Lower leg skin (tissue), 3 donors: ENCODE data around the gene TATDN2.

Source experiments
- POLR2A ChIP-seq, 2 donors: fragments of 450-650 bp; IDR thresholded peaks; one replicate each; pipeline ENCODE4 v1.6.1; 2016 to 2017; ENCODE audit warnings: antibody characterized with exemption in 2 of 2, mild to moderate bottlenecking in 1 of 2, moderate library complexity in 1 of 2
- TF ChIP-seq, protein P1 (sequence below), 3 donors: fragments of 450-650 bp; IDR thresholded peaks; one replicate each; pipeline ENCODE4 v1.5.1; 2016; ENCODE audit warnings: antibody characterized with exemption in 3 of 3, mild to moderate bottlenecking in 3 of 3, moderate library complexity in 2 of 3

DNA sequence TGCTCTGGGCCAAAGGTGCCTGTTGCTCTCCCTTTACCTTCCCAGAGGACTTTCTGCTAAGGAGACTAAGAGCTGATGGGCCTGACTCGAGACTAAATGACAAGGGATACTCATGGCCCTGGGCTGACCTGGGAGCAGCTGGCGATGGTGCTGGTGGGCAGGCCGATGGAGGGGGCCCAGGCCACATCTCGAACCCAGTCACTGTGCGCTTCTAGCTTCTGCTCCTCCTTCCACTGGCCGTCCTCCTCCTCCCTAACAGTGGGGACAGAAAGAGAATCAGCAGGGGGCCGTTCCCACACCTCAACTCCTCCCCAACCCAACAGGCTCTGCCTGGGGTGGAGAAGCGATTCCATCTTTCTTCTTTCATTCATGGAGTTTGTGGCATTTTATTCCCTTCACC is 56.6 kb downstream of the TATDN2 start:
- TF ChIP-seq, protein P1, sequence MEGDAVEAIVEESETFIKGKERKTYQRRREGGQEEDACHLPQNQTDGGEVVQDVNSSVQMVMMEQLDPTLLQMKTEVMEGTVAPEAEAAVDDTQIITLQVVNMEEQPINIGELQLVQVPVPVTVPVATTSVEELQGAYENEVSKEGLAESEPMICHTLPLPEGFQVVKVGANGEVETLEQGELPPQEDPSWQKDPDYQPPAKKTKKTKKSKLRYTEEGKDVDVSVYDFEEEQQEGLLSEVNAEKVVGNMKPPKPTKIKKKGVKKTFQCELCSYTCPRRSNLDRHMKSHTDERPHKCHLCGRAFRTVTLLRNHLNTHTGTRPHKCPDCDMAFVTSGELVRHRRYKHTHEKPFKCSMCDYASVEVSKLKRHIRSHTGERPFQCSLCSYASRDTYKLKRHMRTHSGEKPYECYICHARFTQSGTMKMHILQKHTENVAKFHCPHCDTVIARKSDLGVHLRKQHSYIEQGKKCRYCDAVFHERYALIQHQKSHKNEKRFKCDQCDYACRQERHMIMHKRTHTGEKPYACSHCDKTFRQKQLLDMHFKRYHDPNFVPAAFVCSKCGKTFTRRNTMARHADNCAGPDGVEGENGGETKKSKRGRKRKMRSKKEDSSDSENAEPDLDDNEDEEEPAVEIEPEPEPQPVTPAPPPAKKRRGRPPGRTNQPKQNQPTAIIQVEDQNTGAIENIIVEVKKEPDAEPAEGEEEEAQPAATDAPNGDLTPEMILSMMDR (IDR thresholded peaks at IDR 0.05), result no peak
- TF ChIP-seq POLR2A (IDR thresholded peaks at IDR 0.05), result no peak
